ENCODE data around the gene GSAP. TPM values are rescaled to one million over a fixed set of nuclear protein-coding genes. Genes with fewer than 3 reads are reported as not detected.
A peak's percentile ranks its signal among the peaks of the same experiment; 100 is the strongest.

The GSAP gene
- polyA plus RNA-seq, 1 donor from 2014 or later: 32.9 TPM

DNA sequence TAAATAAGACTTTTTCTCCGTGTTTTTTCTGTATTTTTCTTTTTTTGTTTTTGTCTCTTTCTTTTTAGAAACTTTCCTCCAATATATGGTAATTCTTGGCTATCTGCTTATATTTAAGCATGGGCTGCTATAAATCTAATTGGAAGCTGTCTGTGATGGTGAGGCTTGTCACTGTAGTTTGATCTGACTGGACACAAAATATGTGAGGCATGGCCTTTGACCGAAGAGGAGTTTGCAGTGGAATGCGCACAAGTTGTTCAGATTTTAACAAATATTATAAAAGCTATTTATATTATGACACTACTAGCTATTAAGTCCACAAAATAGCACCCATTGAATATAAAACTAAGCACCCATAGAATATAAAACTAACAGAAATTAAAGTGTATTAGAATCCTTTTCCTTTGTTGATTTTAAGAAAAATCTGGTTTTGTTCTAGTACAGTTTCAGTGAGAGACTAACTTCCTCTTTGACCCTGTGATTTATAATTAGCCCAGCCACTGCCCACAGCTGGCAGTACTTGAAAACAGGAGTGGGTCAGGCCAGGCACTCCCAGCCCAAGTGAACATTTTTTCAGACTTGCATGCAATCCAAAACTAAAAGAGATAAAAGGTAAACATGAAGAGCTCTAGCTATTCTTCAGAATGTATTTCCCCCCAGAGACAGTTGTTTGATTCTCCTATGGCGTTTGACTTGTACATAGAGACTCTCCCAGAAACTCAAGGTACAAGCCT is 146.6 kb downstream of the GSAP start:
- peak overlapping the region in 3 of 4 donors; percentile 58 to 89 (median 66) for H3K4me3 Mint-ChIP-seq
- H3K27ac Mint-ChIP-seq: peak overlapping the region; percentile 5 to 78 (median 58)
- no peaks in the 10 kb centered on the region for H3K9me3 Mint-ChIP-seq
- H3K27me3 Mint-ChIP-seq: no peaks in the 10 kb centered on the region
- H3K36me3 Mint-ChIP-seq: no peaks in the 10 kb centered on the region
- peaks cover 23 to 40% (median 27%) of the 10 kb centered on the region in 3 donors for H3K4me1 Mint-ChIP-seq

DNA sequence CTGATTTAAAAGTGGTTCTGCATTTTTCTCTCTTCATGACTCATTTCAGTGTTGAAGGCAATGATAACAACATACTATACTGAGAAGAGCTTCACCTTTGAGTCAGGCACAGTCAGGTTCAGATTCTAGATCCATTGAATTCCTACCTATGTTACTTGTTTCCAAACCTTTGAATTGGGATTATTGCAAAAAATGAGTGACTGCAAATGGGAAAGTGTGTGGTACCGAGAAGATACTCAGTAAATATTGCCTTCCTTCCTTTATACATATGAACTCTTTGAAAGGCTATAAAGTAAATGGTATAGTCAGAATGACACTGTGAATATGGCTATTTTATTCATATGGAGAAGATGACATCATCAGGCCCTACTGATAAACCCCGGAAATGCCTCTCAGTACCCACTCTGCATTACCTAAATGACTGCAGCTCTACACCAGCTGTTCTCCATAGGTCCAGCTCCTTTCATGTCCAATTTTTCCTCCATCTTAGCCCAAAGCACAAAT is 149.8 kb downstream of the GSAP start:
- no peaks in the 10 kb centered on the region for H3K27me3 Mint-ChIP-seq

DNA sequence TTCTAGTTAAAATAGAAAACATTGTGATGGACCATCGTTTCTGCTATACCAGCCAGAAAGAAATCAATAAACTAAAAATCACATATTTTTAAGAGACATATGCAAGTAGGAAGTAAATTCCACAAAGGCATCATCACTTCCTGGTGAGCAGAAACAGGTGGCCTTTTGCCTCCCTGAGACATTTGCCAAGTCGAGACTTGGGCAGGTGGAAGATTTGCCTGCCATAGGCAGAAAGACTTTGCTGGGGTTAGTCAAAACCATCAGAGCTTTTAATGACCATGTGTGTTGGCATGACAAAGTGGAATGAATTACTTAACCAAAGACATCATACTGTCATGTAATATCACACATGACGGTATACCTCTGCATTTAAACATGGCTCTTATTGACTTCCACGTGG is 150.5 kb downstream of the GSAP start:
- Mint-ChIP-seq H3K36me3 (no peaks in the 10 kb centered on the region), H3K27me3 (no peaks in the 10 kb centered on the region), H3K4me3 (no peak overlapping the region), H3K4me1 (peaks cover 23 to 40% (median 26%) of the 10 kb centered on the region in 3 donors), H3K27ac (no peak overlapping the region), H3K9me3 (no peaks in the 10 kb centered on the region)

More for the DNA sequence above, 149.8 kb downstream of the GSAP start:
- Mint-ChIP-seq H3K9me3 (no peaks in the 10 kb centered on the region), H3K4me3 (no peak overlapping the region), H3K27ac (no peak overlapping the region), H3K4me1 (peaks cover 23 to 40% (median 27%) of the 10 kb centered on the region in 3 donors), H3K36me3 (no peaks in the 10 kb centered on the region)

DNA sequence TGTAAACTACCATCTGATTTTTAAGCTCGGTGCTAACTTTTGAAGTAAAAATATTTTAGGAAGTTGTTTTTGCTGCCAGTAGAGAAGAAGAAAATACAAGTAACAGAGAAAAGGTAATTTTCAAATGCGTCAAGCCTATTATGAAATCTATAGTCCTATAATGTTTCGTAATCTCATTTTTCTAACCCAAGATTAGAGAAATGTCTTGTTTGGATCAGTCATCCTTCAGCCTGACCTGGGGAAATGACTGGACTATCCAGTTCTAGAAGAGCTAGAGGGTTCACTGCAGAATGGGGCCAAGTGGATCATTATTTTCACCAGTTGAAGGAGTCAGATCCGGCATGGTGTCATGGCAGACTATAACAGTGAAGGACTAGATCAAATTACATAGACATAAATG is 153.8 kb downstream of the GSAP start:
- Mint-ChIP-seq H3K4me1 (peaks cover 9 to 10% (median 10%) of the 10 kb centered on the region in 3 donors), H3K27me3 (no peaks in the 10 kb centered on the region), H3K36me3 (no peaks in the 10 kb centered on the region), H3K27ac (no peak overlapping the region), H3K4me3 (no peak overlapping the region), H3K9me3 (no peaks in the 10 kb centered on the region)

Other genes with a start within 250 kb of the GSAP start
- gene FGL2, start 216.5 kb downstream of the GSAP start, polyA plus RNA-seq: 23.7 TPM
- gene PTPN12, start 120.9 kb upstream of the GSAP start, polyA plus RNA-seq: 4.8 TPM

Data from IgD-negative memory B cell (primary cell).